ENCODE data around the gene HAL. TPM values are rescaled to one million over a fixed set of nuclear protein-coding genes. Genes with fewer than 3 reads are reported as not detected.
A peak's percentile ranks its signal among the peaks of the same experiment; 100 is the strongest.

Gene HAL
- total and polyA plus RNA-seq, 2 of the 8 experiments (the other 6 are each of a cell fraction or from before 2014, with no cell fraction given) = 0.12 to 0.17 TPM

GRCh38 chr12:95942101-95942523 lies 54.0 kb downstream of the HAL start:
- Histone ChIP-seq H3K23ac (ENCODE audit: insufficient read length) (no peak overlapping the region), H4K8ac (ENCODE audit: extremely low read depth, insufficient read depth, low read length) (peak overlapping the region; percentile 94; the same call in 1 of the 2 replicates), H3K56ac (replicated peaks; ENCODE audit: insufficient read length, low read depth, low read length) (peak overlapping the region; percentile 63), H3K27me3 (replicated peaks in 1 of 4; ENCODE audit: control insufficient read depth in 3 of 4, extremely low read depth in 1 of 4, insufficient read depth in 3 of 4, low read length in 3 of 4) (peaks cover 0 to 11% (median 10%) of the 10 kb centered on the region in 4 experiments; a peak in 5 of 7 replicates), H3K4ac (replicated peaks; ENCODE audit: insufficient read length, low read depth, low read length) (no peak overlapping the region), H2BK120ac (replicated peaks; ENCODE audit: low read depth, low read length) (no peak overlapping the region), H3K23me2 (ENCODE audit: low read depth, low read length) (peaks cover 8% of the 10 kb centered on the region; the same call in 1 of the 2 replicates), H3K27ac (ENCODE audit: low read depth, low read length) (no peak overlapping the region), H3K79me2 (ENCODE audit: control insufficient read depth in 1 of 2, insufficient read depth in 2 of 2, low read length in 2 of 2) (no peaks in the 10 kb centered on the region), H3K36me3 (ENCODE audit: control insufficient read depth in 2 of 4, insufficient read depth in 4 of 4, low read length in 3 of 4) (no peaks in the 10 kb centered on the region), H4K91ac (replicated peaks; ENCODE audit: insufficient read length, low read length) (peak overlapping the region; percentile 42), H3K4me3 (ENCODE audit: extremely low read depth in 1 of 4, insufficient read depth in 2 of 4, low read depth in 3 of 4, low read length in 4 of 4) (peak overlapping the region; percentile 59 to 95 (median 74)), H2BK15ac (ENCODE audit: low read length) (no peak overlapping the region), H4K5ac (ENCODE audit: insufficient read length, low read depth, low read length) (peak overlapping the region; percentile 19), H3K14ac (ENCODE audit: insufficient read length) (no peak overlapping the region), H3K18ac (ENCODE audit: extremely low read depth, low read length) (peak overlapping the region; percentile 38; the same call in 1 of the 2 replicates), H4K20me1 (replicated peaks in 1 of 2; ENCODE audit: control insufficient read depth in 1 of 2, insufficient read depth in 2 of 2, low read length in 2 of 2) (no peaks in the 10 kb centered on the region), H3K4me2 (ENCODE audit: insufficient read depth in 1 of 2, low read depth in 2 of 2, low read length in 2 of 2) (peak overlapping the region; percentile 70 to 79), H3K9me3 (ENCODE audit: insufficient read depth in 2 of 2, low read depth in 1 of 2, low read length in 1 of 2) (no peaks in the 10 kb centered on the region), H2BK5ac (ENCODE audit: low read depth, low read length) (0 out of 2 replicates have a peak overlapping the region, but pooled peaks have one; percentile 66), H2BK20ac (ENCODE audit: low read length) (no peak overlapping the region), H3K4me1 (replicated peaks in 1 of 4; ENCODE audit: control insufficient read depth in 3 of 4, insufficient read depth in 4 of 4, low read length in 3 of 4) (peaks cover 0 to 4% (median under 1%) of the 10 kb centered on the region in 4 experiments; a peak in 3 of 7 replicates), H3K79me1 (ENCODE audit: low read depth, low read length) (no peaks in the 10 kb centered on the region), H3K9ac (replicated peaks in 1 of 4; ENCODE audit: extremely low read depth in 1 of 4, low read depth in 3 of 4, low read length in 3 of 4) (peak overlapping the region in 2 of 4 experiments; percentile 32 to 57; a peak in 3 of 7 replicates), H2BK12ac (ENCODE audit: low read depth, low read length) (0 out of 2 replicates have a peak overlapping the region, but pooled peaks have one; percentile 33), H2AK5ac (ENCODE audit: low read depth, low read length) (no peak overlapping the region), H2AFZ (ENCODE audit: low read length) (peak overlapping the region; percentile 98; the same call in 1 of the 2 replicates)
- ChIA-PET POLR2A (ENCODE audit: partially characterized antibody) (interaction anchor here (0.8 to 1.9 kb wide), 5 partner anchors 11 to 232 kb away, joined by 3 to 8 read pairs (median 4); partner anchors contain the start of gene SNRPF), CTCF (ENCODE audit: partially characterized antibody) (interaction anchor here (1.1 to 10.1 kb wide), 5 partner anchors 15 to 57 kb away, joined by 3 to 123 read pairs (median 13); no protein-coding TSS in a partner anchor)
- WGBS, 2 experiments (ENCODE audit: extremely low coverage in 1 of 2, insufficient coverage in 1 of 2, insufficient read length in 1 of 2, insufficient replicate concordance in 2 of 2, low coverage in 1 of 2, low lambda C conversion rate in 2 of 2, missing lambda C conversion rate in 1 of 2) = 13% methylated on average over 13 of the region's 13 CpGs; no CpG with 5 or more reads in 1 of the 2 experiments
- FAIRE-seq = no peak
- DNase-seq (ENCODE audit: low read depth in 1 of 2, low spot score in 2 of 2) = no peak
- TF ChIP-seq NRF1 (IDR thresholded peaks at IDR 0.05; ENCODE audit: low read depth, low read length) (no peak), CBX8 (IDR thresholded peaks at IDR 0.05; ENCODE audit: borderline replicate concordance, low read depth, low read length) (no peak), TAF7 (optimal IDR thresholded peaks at IDR 0.05; ENCODE audit: borderline replicate concordance, low read depth, low read length) (no peak), TBP (IDR thresholded peaks at IDR 0.05; ENCODE audit: low read depth, low read length) (no peak), POLR2AphosphoS5 (IDR thresholded peaks at IDR 0.05; ENCODE audit: low read depth, low read length) (no peak), GTF2F1 (IDR thresholded peaks at IDR 0.05; ENCODE audit: borderline replicate concordance, low read depth, low read length) (no peak), CHD2 (IDR thresholded peaks at IDR 0.05; ENCODE audit: low read length) (no peak), CEBPB (IDR thresholded peaks at IDR 0.05; ENCODE audit: low read depth, low read length) (no peak), KDM5A (IDR thresholded peaks at IDR 0.05; ENCODE audit: low read length) (no peak)
